LNCaP clone FGC (cell line): ENCODE data around the gene ACVR1B.
A peak's percentile ranks its signal among the peaks of the same experiment; 100 is the strongest.

ENCODE experiments used
- DNase-seq: peaks from one replicate; pipeline ENCODE4 v3.0.0-alpha.2; 2011; ENCODE audit warnings: low read depth
- H3K4me3 ChIP-seq: 2 replicates; pipeline ENCODE4 v1.5.1; 2011; ENCODE audit warnings: mild to moderate bottlenecking, low read depth, low read length, control low read depth
- CTCF ChIP-seq: IDR thresholded peaks from 2 replicates; pipeline ENCODE4 v1.5.1; 2012; ENCODE audit warnings: mild to moderate bottlenecking; ENCODE audit not compliant: control insufficient read depth, insufficient read depth; ENCODE audit errors: extremely low read depth

The ACVR1B gene

GRCh38 chr12:52009081-52009751 is 57.7 kb downstream of the ACVR1B start:
- TF ChIP-seq CTCF = no peak
- H3K4me3 ChIP-seq = no peak overlapping the region
- no peak for DNase-seq

- 0 out of 2 replicates have a peak overlapping the region, but pooled peaks have one; percentile 14 for H3K4me3 ChIP-seq
- TF ChIP-seq CTCF = no peak
- no peak for DNase-seq
Measured at GRCh38 chr12:52010152-52010622, 58.7 kb downstream of the ACVR1B start.

- TF ChIP-seq CTCF = no peak
- no peak overlapping the region for H3K4me3 ChIP-seq
- no peak for DNase-seq
Measured at GRCh38 chr12:52010692-52011601, 59.4 kb downstream of the ACVR1B start.

GRCh38 chr12:52011602-52012214 is 60.2 kb downstream of the ACVR1B start:
- DNase-seq = no peak
- no peak overlapping the region for H3K4me3 ChIP-seq
- no peak for TF ChIP-seq CTCF

- no peak for TF ChIP-seq CTCF
- no peak overlapping the region for H3K4me3 ChIP-seq
- DNase-seq = no peak
Measured at GRCh38 chr12:52013626-52014310, 62.3 kb downstream of the ACVR1B start.
